Fibroblast of villous mesenchyme (primary cell): ENCODE results near the gene COP1. TPM values are rescaled to one million over a fixed set of nuclear protein-coding genes. Genes with fewer than 3 reads are reported as not detected.

ENCODE experiments used
- DNase-seq: peaks from one replicate; pipeline ENCODE4 v3.0.0-alpha.2; 2010; ENCODE audit warnings: low read depth
- H3K4me3 ChIP-seq: 2 replicates; pipeline ENCODE4 v1.5.1; 2011; ENCODE audit warnings: low read depth, mild to moderate bottlenecking, low read length
- total RNA-seq: library from RNA; depleted of rRNA; stranded (reverse); fragments of >200 nt; gene quantifications from 2 replicates; pipeline ENCODE4 v1.2.3, GENCODE V29; 2012
- TF ChIP-seq, protein P1 (sequence below): IDR thresholded peaks from 2 replicates; pipeline ENCODE4 v1.5.1; 2012; ENCODE audit warnings: low read depth, mild to moderate bottlenecking, low read length; ENCODE audit not compliant: insufficient read depth

Gene COP1
- total RNA-seq, 1 donor = 66.9 TPM

DNA sequence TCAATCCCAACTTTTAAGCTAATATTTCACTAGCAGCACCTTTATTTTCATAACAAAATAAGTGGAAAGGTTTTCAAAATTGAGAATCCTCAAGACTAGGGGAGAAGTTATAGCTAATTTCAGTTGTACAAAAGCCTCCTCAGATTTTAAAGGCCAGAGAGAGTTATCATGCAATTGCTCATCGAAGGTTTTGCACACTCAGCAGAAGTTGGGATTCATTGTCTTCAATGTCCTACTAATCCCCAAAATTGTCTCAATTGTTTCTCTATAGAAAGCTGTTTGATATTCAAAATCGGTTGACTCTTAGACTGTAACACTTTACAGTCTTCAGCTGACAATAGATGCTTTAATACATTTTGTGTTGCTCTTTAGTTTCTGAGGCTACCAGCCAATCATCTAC, 293.0 kb downstream of the COP1 start:
- no peak for DNase-seq
- TF ChIP-seq, protein P1, sequence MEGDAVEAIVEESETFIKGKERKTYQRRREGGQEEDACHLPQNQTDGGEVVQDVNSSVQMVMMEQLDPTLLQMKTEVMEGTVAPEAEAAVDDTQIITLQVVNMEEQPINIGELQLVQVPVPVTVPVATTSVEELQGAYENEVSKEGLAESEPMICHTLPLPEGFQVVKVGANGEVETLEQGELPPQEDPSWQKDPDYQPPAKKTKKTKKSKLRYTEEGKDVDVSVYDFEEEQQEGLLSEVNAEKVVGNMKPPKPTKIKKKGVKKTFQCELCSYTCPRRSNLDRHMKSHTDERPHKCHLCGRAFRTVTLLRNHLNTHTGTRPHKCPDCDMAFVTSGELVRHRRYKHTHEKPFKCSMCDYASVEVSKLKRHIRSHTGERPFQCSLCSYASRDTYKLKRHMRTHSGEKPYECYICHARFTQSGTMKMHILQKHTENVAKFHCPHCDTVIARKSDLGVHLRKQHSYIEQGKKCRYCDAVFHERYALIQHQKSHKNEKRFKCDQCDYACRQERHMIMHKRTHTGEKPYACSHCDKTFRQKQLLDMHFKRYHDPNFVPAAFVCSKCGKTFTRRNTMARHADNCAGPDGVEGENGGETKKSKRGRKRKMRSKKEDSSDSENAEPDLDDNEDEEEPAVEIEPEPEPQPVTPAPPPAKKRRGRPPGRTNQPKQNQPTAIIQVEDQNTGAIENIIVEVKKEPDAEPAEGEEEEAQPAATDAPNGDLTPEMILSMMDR = no peak
- H3K4me3 ChIP-seq = no peak overlapping the region

DNA sequence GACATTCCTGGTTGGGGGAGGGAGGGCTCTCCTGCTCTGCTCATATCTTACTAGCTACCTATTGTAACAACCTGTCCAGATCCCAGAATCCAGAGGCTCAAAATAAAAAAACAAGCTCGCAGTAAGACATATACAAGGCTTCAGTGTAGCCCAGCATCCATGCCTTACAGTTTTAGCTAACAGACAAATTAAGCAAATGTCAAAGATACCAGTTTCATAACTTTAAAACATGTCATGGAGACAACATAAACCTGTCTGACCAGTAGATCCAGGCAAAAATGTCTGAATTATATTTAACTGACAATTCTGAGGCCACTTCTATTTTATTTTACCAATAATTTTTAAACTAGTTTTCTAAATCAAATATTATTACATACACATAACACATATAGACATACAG, 295.9 kb downstream of the COP1 start:
- DNase-seq = no peak
- TF ChIP-seq, protein P1 = no peak
- no peak overlapping the region for H3K4me3 ChIP-seq

DNA sequence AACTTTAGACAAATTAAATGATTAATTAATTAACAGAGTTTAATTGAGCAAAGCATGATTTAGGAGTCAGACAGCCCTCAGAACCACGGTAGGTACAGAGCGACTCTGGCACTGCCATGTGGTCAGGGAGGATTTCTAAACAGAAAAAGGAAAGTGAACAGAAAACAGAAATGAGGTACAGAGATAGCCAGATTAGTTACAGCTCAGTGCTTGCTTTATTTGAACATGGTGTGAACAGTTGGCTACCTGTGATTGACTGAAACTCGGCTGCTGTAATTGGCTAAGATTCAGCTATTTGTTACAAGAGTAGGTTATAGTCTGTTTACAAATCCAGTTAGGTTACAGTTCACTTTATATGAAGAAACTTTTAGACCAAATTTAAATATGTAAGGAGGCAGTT, 300.7 kb downstream of the COP1 start:
- TF ChIP-seq, protein P1 = no peak
- no peak for DNase-seq
- H3K4me3 ChIP-seq = no peak overlapping the region

DNA sequence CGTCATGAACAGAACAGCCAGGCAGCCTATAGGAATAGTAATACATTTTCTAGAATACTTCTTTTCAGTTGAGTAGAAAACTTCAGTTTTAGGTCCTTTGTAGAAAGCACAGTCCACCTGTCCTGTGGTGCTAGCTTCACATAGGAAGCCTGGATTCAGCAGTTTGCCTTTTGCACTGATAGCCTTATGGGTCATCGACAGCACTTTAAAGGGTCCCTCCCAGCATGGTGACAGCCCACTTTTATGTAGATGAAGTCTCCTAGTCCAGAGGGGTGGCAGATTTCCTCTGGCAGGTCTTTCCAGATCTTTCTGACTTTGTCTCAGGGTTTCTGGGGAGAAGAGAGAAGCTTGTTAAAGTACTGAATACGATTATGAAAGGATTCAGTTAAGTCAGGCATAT, 302.3 kb downstream of the COP1 start:
- TF ChIP-seq, protein P1 = no peak
- H3K4me3 ChIP-seq = no peak overlapping the region

DNA sequence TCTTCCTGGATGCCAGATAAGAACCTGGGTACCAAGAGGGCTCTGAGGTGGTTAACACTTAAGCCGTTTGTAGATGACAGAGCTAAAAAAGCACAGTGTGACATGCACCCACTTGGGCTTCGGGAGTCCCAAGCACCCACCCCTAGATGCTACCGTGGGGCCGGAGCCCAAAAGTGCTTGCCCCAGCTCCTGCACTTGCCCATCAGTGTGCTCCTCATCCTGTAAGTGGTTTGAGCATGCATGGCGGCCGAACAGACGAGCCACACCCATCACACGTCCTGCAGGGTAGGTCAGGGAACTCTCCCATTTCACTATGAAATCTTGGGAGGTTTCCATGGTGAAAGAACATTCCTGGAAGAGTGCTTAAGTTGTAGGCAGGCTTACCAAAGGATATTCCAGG, 304.8 kb downstream of the COP1 start:
- no peak for DNase-seq
- H3K4me3 ChIP-seq = no peak overlapping the region
- TF ChIP-seq, protein P1 = no peak

More for the DNA sequence above, 302.3 kb downstream of the COP1 start:
- no peak for DNase-seq

DNA sequence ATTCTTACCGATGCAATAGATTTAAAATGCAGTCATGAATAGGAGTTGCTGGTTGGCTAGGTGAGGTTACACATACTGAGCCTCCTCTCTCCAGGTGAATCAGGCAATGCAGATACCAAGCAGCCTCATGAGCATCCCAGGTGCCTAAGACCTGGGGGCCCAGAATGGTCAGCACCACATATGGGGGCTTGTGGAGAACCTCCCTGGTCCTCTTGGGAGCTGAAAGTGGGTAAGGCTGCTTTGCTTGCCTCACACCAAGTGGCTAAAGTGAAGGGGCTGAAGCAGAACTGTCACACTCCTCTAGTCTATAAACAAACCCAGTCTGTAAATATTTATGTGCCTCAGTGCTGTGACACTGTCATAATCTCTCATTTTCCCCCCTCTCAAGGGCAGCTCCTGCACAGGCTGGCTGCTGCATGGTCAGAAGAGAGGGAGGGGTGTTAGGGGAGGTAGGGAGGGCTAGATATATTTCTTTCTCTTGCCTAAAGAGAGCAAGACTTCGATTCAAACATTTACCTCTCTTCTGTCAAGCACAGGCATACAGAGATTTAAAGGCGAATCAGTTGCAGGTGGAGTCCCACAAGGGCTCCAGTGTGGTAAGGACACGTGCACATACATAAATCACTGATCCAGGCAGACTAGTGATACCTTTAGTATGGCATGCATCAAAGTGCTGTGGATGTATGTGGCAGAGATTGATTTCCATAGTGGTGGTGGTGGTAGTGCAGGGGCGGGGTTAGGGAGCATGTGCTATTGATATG, 305.8 kb downstream of the COP1 start:
- TF ChIP-seq, protein P1 = no peak
- H3K4me3 ChIP-seq = no peak overlapping the region
- DNase-seq = no peak

DNA sequence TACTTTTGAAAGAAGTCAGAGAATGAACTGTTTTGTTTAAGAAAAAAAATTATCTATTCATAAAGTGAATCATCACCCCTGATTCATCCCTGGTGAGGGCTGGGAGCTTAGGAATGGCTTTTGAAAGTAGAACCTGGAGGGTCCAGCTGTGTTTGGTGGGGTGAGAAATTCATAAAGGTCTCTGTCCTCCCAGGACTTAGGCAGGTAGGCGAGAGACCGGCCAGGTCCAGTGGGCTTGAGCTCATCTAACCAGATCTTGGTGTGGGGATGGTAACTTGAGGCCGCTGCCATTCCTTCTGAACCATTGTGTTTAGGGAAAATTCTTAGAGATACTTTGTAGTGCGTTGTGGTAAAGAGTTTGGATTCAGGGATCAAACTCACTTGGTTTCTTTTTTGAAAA, 306.9 kb downstream of the COP1 start:
- DNase-seq = no peak
- TF ChIP-seq, protein P1 = no peak
- H3K4me3 ChIP-seq = no peak overlapping the region
